GM19397 (cell line): Measurements from ENCODE around the gene MED16.
A peak's percentile ranks its signal among the peaks of the same experiment; 100 is the strongest.

Experiments
- ATAC-seq: cut with Tn5 transposase; IDR thresholded peaks from one replicate; pipeline ENCODE4 v1.9.1; 2021; ENCODE audit warnings: mild to moderate bottlenecking, moderate library complexity; ENCODE audit not compliant: unreplicated experiment

The MED16 gene

DNA sequence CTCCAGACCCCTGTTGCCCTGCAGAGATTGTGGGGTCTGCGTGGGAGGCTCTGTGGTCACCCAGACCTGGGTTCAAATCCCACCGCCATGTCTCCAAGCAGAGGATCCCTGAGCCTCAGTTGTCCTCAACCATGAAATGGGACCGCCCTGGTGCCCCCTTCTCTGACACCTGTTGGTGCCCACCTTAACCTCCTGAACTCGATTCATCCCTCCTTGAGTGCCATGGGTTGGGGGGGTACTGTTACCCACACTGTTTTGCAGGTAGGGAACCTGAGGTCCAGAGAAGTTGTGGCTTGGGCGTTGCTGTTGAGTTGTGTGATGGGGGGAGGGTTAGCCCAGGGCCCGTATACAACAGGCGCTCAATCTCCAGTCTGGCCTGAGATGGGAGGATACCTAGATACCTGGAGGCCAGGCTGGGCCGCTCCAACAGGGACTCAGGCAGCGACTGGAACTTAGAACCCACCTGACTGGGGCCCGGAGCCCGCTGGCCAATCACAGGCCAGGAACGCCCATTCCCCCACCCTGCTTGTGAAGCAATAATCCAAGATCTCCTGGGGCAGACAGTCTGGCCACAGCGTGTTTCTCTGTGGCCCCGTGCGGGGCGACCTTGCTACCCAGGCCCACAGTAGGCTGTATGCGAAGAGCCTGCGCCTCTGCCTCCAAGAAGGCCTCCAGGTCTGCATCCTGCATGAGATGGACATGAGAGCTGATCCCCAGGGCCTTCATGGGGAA is 35.6 kb upstream of the MED16 start:
- no peak for ATAC-seq

DNA sequence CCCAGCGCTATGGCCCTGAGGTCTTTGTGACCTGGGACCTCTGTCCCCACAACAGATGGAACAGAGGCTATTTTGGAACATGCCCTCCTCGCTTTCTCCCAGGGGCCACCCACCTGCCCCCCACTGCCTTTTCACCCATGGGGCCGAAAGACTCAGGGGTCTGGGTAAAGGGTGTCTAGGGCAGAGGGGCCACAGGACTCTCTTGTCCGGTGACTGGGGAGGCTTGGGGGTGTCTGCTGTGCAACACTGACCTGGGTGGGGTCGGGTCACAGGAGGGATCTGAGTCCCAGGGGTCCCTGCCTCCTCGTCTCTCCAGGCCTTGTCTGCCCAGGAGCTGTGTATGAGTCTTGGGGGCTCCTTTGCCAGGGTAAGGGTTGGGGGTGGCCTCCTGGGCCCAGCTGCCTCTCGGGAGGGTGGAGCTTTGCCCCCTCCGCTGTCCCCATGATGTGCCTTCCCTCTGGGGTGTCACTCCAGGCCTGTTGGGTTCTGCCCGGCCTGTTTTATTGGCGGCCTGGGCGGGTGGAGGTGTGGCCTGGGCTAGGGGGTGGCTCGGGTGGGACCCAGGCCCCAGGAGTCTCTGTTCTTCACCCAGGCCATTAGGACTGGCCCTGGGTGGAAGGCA is 34.9 kb upstream of the MED16 start:
- no peak for ATAC-seq

DNA sequence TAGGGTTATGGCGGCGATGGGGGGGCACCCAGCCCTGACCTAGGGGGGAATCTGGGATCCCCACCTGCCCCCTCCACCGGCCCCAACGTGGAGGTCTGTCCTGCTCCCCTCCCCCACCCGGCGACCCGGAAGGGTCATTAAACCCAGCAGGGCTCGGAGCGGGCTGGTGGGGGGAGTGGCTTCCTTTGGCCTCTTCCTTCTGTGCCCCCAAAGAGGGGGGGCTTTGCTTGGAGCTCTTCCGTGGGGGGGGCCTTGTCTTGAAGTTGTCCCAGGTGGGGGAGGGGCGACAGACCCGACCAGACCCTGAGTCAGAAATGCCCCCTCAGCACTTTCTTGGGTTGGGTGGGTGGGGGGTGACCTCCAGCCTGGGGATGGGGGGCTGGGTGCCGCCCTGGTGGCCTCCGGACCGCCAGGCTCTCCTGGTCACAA is 34.4 kb upstream of the MED16 start:
- ATAC-seq = no peak

DNA sequence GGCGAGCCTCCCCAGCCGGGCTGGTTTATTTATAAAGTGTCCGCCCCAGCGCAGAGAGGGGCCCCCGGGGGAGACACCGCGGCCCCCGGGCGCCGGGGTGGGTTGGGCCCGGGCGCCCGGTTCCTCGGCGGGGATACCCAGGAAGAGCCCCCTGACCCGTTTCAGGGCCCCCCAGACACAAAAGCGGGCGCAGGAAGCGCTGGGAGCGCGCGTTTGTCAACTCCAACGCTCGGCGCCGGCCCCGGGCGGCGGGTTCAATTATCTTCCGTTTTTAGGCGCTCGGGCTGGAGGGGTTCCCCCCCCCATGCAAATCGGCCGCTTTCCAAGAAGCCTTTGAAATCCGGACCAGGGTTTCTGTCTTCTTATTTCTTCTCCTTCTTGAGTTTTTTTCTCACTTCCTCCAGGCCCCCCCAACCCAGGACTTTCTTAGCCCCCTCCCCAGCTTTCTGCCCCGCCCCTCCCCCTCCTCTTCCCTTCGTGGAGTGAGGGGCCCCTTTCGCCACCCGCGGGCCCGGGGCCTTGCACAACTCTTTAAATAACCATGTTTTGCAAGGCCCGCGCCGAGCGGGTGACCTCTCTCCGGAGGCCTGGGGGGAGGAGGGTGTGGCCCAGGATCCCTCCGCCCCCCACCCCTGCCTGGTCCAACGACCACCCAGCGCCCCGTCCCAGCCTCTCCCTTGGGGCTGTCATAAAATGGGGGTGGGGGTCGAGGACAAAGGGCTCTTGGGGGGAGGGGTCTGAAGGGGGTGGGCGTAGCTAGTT is 33.8 kb upstream of the MED16 start:
- peak; percentile 4 for ATAC-seq

DNA sequence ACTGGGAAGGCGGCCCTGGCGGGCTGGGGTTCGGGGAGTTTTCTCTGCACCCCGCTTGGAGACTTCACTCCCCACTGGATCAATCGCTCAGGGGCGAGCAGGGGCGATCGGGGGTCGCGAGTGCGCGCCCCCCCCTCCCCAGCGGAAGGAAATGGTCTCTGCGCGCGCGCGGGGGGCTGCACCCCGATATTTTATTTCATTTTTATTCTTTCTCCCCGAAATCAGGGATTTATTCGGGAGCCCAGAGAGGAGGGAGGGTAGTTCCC is 33.3 kb upstream of the MED16 start:
- peak; percentile 2 for ATAC-seq

DNA sequence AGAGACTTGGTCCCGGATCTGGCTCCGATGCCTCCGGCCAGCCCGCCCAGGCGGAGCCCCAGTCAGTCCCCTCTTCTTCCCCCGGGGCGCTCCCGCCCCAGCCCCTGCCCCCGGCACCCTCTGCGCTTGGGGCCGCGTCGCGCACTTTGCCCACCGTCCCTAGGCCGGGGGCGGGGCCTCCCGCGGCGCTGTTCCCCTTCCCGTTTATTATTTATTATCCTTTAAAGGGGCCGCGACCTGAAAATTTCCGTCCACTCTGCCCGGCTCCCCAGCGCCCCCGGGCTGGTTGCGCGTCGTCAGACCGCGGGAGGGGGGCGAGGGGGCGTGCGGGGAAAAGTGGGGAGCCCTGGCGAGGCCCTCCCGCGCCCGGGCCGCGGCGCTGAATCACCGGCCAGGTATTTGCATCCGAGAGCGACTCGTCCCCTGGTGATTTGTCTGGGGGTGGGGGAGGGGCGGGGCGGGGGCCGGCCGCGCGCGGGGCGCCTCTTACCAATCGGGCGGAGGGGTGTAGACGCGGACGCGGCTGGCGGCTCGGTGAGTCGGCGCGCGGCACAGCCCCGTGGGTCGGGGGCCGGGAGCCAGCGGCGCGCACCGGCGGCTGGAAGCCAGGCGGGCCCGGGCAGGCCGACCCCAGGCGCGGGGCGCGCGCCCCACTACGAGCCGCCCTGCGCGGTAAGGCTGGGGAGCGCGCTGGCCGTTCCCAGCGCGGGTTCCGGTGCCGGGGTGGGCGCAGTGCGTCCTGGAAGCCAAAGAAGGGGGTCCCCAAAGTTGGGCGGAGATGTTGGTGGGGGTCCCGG is 32.7 kb upstream of the MED16 start, which contains the start of gene ARID3A:
TSS of gene ARID3A (plus strand) at position 510 of the 797 bp plus-strand sequence. CDS start 3,494 bp downstream, outside the sequence.
- ATAC-seq = peak; percentile 55

DNA sequence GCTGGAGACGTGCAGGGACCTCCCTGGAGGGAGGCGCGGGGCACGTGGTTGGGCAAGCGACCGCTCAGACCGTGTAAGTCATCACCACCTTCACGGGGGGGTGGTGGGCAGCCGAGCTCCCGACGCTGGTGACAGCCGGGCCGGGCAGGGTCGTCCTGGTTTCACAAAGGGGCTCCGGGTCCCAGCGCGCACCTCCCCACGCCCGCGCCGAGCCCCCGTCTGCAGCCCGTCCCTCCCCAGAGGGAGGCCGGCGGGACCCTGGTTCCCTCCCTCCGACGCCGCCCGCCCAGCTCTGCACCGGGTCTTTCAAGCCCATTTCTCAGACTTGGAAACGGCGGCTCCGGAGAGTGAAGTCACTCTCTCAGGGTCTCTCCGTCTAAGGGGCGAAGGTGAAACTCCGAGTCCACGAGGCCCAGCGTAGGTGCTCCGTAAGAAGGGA is 32.1 kb upstream of the MED16 start:
- ATAC-seq = peak; percentile 29

DNA sequence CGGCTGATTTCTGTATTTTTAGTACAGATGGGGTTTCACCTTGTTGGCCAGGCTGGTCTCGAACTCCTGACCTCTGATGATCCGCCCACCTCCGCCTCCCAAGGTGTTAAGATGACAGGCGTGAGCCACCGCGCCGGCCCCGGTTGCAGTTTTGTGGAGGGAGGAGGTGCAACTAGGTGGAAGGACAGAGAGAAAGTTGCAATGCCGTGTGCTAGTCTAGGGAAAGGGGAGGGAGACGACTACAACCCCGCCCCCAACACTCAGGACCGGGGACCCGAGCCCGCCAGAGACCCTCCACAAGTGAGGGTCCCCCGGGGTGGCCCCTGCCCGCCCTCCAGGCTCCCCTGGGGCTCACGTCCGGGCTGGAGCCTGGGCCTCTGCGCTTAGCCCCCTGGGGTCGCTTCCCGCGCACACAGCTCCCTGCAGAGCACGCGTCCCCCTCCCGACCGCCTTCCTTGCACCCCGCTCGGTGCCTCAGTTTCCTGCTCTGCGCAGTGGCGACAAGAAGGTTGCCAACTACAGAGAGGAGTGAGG is 31.6 kb upstream of the MED16 start:
- no peak for ATAC-seq

DNA sequence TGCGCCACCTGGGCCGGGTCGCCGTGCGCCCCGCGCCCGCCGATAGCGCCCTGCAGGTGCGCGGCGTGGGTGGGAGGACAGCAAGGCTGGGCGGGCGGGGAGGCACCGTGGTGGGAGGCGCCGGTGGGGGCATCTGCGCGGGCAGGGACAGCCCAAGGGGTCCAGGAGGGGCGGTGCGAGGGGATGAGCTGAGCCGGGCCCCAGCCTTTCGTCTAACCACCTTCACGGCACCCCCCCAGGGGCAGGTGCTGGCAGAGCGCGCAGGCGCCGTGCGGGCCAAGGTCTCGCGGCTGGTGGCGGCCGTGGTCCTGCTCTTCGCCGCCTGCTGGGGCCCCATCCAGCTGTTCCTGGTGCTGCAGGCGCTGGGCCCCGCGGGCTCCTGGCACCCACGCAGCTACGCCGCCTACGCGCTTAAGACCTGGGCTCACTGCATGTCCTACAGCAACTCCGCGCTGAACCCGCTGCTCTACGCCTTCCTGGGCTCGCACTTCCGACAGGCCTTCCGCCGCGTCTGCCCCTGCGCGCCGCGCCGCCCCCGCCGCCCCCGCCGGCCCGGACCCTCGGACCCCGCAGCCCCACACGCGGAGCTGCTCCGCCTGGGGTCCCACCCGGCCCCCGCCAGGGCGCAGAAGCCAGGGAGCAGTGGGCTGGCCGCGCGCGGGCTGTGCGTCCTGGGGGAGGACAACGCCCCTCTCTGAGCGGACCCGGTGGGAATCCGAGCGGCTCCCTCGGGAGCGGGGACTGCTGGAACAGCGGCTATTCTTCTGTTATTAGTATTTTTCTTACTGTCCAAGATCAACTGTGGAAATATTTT is 27.3 kb upstream of the MED16 start:
- no peak for ATAC-seq

DNA sequence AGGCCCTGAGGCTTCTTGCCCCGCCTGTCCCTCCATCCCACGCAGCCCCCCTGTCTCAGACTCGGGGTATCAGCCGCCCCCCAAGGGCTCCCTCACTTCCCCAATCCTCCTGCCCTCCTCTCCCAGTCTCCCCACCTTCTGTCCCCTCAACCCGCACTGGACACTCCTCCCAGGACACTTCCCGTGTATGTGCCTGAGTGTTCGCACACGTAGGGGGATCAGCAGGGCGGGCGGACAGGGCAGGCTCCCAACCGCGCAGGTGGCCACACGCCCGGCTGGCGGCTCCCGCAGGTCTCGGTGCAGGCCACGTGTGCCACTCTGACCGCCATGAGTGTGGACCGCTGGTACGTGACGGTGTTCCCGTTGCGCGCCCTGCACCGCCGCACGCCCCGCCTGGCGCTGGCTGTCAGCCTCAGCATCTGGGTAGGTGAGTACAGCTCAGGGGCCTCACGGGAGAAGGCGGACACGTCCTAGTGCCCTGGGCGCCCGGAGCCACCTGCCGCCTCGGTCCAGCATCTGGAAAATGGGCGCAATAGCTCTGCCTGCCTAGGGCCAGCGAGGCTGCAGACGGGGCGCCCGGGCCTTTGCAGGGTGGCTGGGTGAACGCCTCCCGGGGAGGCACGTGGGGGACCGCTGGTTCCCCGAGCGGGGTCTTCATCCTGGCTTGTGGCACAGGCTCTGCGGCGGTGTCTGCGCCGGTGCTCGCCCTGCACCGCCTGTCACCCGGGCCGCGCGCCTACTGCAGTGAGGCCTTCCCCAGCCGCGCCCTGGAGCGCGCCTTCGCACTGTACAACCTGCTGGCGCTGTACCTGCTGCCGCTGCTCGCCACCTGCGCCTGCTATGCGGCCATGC is 26.4 kb upstream of the MED16 start:
- ATAC-seq = no peak

DNA sequence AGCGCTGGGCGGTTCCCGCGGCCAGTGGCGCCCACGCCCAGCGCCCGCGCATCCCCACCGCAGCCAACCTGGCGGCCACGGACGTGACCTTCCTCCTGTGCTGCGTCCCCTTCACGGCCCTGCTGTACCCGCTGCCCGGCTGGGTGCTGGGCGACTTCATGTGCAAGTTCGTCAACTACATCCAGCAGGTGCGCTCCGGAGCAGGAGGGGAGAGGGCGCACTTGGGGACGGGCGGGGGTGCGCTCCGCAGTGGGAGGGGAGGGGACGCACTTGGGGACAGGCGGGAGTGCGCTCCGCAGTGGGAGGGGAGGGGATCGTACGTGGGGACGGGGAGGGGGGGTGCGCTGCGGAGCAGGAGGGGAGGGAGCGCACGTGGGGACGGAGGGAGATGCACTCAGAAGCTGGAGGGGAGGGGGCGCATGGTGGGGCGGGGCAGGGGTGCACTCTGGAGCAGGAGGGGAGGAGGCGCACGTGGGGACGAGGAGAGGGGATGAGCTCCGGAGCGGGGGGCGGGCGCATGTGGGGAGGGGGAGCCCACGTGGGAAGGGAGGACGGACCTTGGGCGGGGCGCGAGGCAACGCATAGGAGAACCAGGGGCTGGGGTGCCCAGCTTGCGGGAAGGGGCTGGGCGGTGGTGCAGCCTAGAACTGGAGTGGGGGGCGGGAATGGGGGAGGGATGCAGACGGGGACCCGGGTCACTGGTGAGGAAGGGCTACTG is 25.7 kb upstream of the MED16 start:
- ATAC-seq = no peak

DNA sequence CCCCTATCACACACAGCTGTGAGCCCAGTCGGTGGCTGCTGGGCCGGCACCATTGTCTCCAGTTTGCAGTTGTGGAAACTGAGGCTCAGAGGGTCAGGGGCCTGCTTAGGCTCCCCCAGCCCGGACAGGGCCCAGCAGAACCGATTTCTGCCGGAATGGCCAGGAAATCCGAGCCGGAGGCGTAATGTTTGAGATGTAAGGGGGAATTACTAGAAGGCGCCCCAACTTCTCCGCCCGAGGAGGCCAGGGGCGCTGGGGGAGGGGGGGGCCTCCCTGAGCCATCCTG is 25.1 kb upstream of the MED16 start:
- ATAC-seq = no peak

DNA sequence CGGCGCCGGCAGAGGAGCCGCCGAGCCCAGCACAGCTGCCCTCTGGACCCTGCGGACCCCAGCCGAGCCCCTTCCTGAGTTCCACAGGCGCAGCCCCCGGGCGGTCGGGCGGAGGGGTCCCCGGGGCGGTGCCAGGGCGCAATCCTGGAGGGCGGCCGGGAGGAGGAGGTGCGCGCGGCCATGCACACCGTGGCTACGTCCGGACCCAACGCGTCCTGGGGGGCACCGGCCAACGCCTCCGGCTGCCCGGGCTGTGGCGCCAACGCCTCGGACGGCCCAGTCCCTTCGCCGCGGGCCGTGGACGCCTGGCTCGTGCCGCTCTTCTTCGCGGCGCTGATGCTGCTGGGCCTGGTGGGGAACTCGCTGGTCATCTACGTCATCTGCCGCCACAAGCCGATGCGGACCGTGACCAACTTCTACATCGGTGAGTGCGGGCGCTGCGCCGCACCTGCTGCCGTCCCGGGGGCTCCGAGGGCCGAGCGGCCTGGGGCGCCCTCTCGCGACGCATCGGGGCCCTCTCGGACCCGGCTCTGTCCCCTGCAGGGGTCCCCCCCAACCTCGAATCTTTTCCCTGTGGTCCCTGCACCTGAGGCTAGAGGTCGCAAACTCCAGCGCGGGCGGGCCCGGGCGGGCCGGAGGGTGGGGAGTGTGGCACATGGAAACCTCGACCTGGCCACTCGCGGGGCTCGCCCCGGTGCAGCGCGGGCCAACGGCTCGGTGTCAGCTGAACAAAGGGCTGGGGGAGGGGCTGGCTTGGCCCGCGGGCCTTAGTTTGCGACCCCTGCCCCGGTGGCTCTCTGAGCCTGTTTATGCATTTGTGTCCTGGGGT is 24.6 kb upstream of the MED16 start, which contains the start of gene KISS1R:
TSS of gene KISS1R (plus strand) at position 11 of the 829 bp plus-strand sequence. CDS start at position 181, 170 bp downstream.
- ATAC-seq = no peak

DNA sequence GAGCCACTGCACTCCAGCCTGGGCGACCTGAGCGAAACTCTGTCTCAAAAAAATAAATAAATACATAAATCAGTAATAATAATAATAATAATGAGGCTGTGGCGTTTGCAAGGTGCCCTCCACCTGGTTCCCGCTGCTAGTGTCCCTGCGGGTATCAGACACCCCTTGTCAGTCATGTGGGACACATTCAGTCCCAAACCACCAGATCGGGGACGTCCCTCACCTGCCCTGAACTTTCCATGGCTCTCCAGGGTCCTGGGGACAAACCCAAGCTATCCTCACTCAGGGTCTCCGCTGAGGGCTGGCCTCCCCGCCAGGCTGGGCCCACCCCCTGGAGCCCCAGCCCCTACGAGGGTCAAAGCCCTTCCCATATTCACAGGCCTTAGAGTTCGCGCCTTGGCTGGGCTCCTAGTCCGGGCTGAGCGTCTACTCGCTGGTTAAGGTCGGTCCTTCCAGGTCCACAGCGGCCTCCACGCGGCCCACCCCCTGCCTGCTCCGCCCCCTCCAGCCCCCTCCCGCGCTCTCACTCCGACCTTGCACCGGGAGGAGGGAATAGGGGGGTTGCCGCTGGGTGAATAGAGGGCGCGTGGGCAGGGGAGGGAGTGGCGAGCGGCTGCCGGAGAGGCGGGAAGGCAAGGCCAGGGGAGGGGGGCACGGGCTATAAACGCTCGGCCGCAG is 23.8 kb upstream of the MED16 start:
- ATAC-seq = no peak

DNA sequence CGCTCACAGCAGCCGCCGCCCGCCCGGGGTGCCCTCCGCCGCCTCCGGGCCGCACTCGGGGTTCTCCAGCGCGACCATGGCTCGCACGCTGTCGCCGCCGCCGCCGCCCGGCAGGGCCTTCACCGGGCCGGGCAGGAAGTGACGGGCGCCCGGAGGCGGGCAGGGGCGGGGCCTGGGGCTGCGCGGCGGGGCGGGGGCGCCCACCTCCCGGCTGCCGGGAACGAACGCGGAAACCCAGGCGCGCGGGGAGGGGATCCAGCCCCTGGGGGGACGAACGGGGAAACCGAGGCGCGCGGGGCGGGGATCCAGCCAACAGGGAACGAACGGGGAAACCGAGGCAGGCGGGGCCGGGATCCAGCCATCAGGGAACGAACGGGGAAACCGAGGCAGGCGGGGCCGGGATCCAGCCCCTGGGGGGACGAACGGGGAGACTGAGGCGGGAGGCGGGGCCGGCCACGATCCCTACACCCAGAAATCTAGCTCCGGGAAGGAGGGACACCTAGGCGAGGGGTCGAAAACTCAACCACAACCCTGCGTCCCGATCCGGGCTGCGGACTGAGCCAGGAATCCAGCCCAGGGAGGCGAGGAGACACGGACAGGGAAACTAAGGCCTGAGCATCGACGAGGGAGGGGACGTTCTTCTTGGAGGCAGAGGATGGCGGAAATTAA is 20.2 kb upstream of the MED16 start, which contains the start of gene R3HDM4:
TSS of gene R3HDM4 (minus strand) at position 140 of the 669 bp plus-strand sequence. CDS start at position 78, 62 bp downstream.
- ATAC-seq = peak; percentile 59
